T-helper 17 cell (primary cell): ENCODE results near the gene ORC2. TPM values are rescaled to one million over a fixed set of nuclear protein-coding genes. Genes with fewer than 3 reads are reported as not detected.

ENCODE experiments used
- ATAC-seq: fragments of 150-1000 bp; cut with Tn5 transposase; 2 replicates; pipeline ENCODE4 v1.10.0; 2021; ENCODE audit warnings: mild to moderate bottlenecking, moderate library complexity
- DNase-seq, 3 donors: peaks; one replicate each; pipeline versions ENCODE4 v3.0.0 to v3.0.0-alpha.2; 2020 to 2021
- H3K9me3 ChIP-seq: one replicate; pipeline ENCODE4 v1.7.0; 2013; ENCODE audit warnings: low read length, mild to moderate bottlenecking; ENCODE audit not compliant: control insufficient read depth, poor library complexity, severe bottlenecking
- H3K27ac Mint-ChIP-seq: one replicate; pipeline ENCODE4 v1.8.0; 2022; ENCODE audit warnings: mild to moderate bottlenecking, moderate library complexity, mixed read lengths
- H3K27me3 Mint-ChIP-seq: one replicate; pipeline ENCODE4 v1.8.0; 2022; ENCODE audit warnings: mixed read lengths
- H3K36me3 Mint-ChIP-seq: one replicate; pipeline ENCODE4 v1.8.0; 2022; ENCODE audit warnings: low read depth, mixed read lengths
- H3K4me1 Mint-ChIP-seq: one replicate; pipeline ENCODE4 v1.8.0; 2022; ENCODE audit warnings: mild to moderate bottlenecking, mixed read lengths
- H3K4me3 Mint-ChIP-seq: one replicate; pipeline ENCODE4 v1.8.0; 2022; ENCODE audit warnings: mild to moderate bottlenecking, moderate library complexity, mixed read lengths
- total RNA-seq, 4 donors: library from RNA in 2 of 4; stranded (reverse) in 2 of 4; gene quantifications; one replicate each; pipeline ENCODE4 v1.2.3 and lab custom pipeline; 2022 to 2026

The ORC2 gene
- total RNA-seq, 2 donors from 2014 or later = 28.7 to 29.8 TPM

- DNase-seq (peak; percentile 91 to 95 (median 92)), ATAC-seq (peak; percentile 82)
- no peaks in the 10 kb centered on the region for H3K9me3 ChIP-seq
- Mint-ChIP-seq H3K4me3 (peak within 1 kb of the TSS; percentile 97), H3K4me1 (peaks cover 45% of the 10 kb centered on the region), H3K36me3 (peaks cover 22% of the 10 kb centered on the region), H3K27me3 (no peaks in the 10 kb centered on the region), H3K27ac (peak within 1 kb of the TSS; percentile 100)
Observed at GRCh38 chr2:200864176-200865034, 99.1 kb downstream of the ORC2 start, which contains the start of gene CLK1. CLK1 (minus strand) TSS chr2:200864658; CDS start chr2:200861862, 2,796 bp downstream.

- ATAC-seq = peak; percentile 0
- no peak for DNase-seq
- Mint-ChIP-seq H3K36me3 (peaks cover 22% of the 10 kb centered on the region), H3K4me3 (peak overlapping the region; percentile 97), H3K27ac (peak overlapping the region; percentile 100), H3K4me1 (peaks cover 41% of the 10 kb centered on the region), H3K27me3 (no peaks in the 10 kb centered on the region)
- H3K9me3 ChIP-seq = no peaks in the 10 kb centered on the region
Observed at GRCh38 chr2:200863782-200864175, 99.7 kb downstream of the ORC2 start.

- H3K9me3 ChIP-seq = no peaks in the 10 kb centered on the region
- ATAC-seq (peak; percentile 48), DNase-seq (peak in 2 of 3 donors; percentile 26 to 28)
- H3K4me1 Mint-ChIP-seq = peaks cover 48% of the 10 kb centered on the region
- H3K27me3 Mint-ChIP-seq = no peaks in the 10 kb centered on the region
- H3K27ac Mint-ChIP-seq = peak overlapping the region; percentile 100
- peaks cover 23% of the 10 kb centered on the region for H3K36me3 Mint-ChIP-seq
- H3K4me3 Mint-ChIP-seq = peak overlapping the region; percentile 97
Observed at GRCh38 chr2:200862532-200863000, 100.9 kb downstream of the ORC2 start.

GRCh38 chr2:200861617-200862155 is 101.8 kb downstream of the ORC2 start:
- ATAC-seq (no peak), DNase-seq (no peak)
- no peaks in the 10 kb centered on the region for H3K9me3 ChIP-seq
- H3K27ac Mint-ChIP-seq = peak overlapping the region; percentile 100
- peaks cover 27% of the 10 kb centered on the region for H3K36me3 Mint-ChIP-seq
- peak overlapping the region; percentile 97 for H3K4me3 Mint-ChIP-seq
- peaks cover 51% of the 10 kb centered on the region for H3K4me1 Mint-ChIP-seq
- no peaks in the 10 kb centered on the region for H3K27me3 Mint-ChIP-seq

- no peak for ATAC-seq
- DNase-seq = no peak
- Mint-ChIP-seq H3K4me1 (peaks cover 55% of the 10 kb centered on the region), H3K4me3 (peak overlapping the region; percentile 93), H3K27me3 (no peaks in the 10 kb centered on the region), H3K27ac (peak overlapping the region; percentile 100), H3K36me3 (peaks cover 27% of the 10 kb centered on the region)
- no peaks in the 10 kb centered on the region for H3K9me3 ChIP-seq
Observed at GRCh38 chr2:200860092-200860795, 103.2 kb downstream of the ORC2 start.

Other genes starting within 250 kb of the ORC2 start
- gene BZW1, start 151.8 kb downstream of the ORC2 start, total RNA-seq = 100 to 1,000 TPM; 226 to 235 TPM
- gene CLK1, start 99.0 kb downstream of the ORC2 start, total RNA-seq = 1,000 to 10,000 TPM in 1 of 2 donors, 100 to 1,000 TPM in 1; 907 to 1,052 TPM
- gene PPIL3, start 74.6 kb downstream of the ORC2 start, total RNA-seq = 10 to 100 TPM; 22.1 to 25.7 TPM
- gene NIF3L1, start 74.3 kb downstream of the ORC2 start, total RNA-seq = 10 to 100 TPM in 1 of 2 donors, 1 to 10 TPM in 1; 6.9 to 10.6 TPM
- gene HYCC2, start 108.0 kb upstream of the ORC2 start, total RNA-seq = 10 to 100 TPM; 29.4 to 36.5 TPM
- 10 to 100 TPM; 23.7 to 33.8 TPM for gene NDUFB3, start 108.3 kb upstream of the ORC2 start, total RNA-seq
- 100 to 1,000 TPM; 221 to 223 TPM for gene CFLAR, start 152.5 kb upstream of the ORC2 start, total RNA-seq
- 10 to 100 TPM; 16.4 to 21.2 TPM for gene CASP10, start 219.5 kb upstream of the ORC2 start, total RNA-seq